GDM1 (cell line): ENCODE results near the gene CAP2.
"Not testable (repeated sequence)": the region's sequence is repeated elsewhere in the genome, so short reads cannot be mapped to it uniquely, and the experiment has no call there.

Experiments
- DNase-seq: peaks from one replicate; lab custom pipeline; 2025; lab: John Stamatoyannopoulos, UW

CAP2 gene

GRCh38 chr6:17396256-17396655 lies 2.9 kb downstream of the CAP2 start:
- no peak for DNase-seq

GRCh38 chr6:17397764-17398194 lies 4.4 kb downstream of the CAP2 start:
- no peak for DNase-seq

- not testable (repeated sequence) for DNase-seq
Observed at GRCh38 chr6:17405181-17405943, 12.0 kb downstream of the CAP2 start.

- DNase-seq: no peak
Observed at GRCh38 chr6:17405944-17406245, 12.5 kb downstream of the CAP2 start.

GRCh38 chr6:17408081-17408480 lies 14.7 kb downstream of the CAP2 start:
- DNase-seq: no peak

GRCh38 chr6:17410281-17410680 lies 16.9 kb downstream of the CAP2 start:
- no peak for DNase-seq

GRCh38 chr6:17413313-17413750 lies 19.9 kb downstream of the CAP2 start:
- DNase-seq: no peak

- DNase-seq: not testable (repeated sequence)
Observed at GRCh38 chr6:17414395-17414794, 21.0 kb downstream of the CAP2 start.

GRCh38 chr6:17415321-17415720 lies 21.9 kb downstream of the CAP2 start:
- no peak for DNase-seq

- no peak for DNase-seq
Observed at GRCh38 chr6:17416806-17417205, 23.4 kb downstream of the CAP2 start.

GRCh38 chr6:17417817-17418216 lies 24.4 kb downstream of the CAP2 start:
- no peak for DNase-seq

GRCh38 chr6:17418281-17419188 lies 25.1 kb downstream of the CAP2 start:
- no peak for DNase-seq

- no peak for DNase-seq
Observed at GRCh38 chr6:17419189-17419575, 25.8 kb downstream of the CAP2 start.

- DNase-seq: no peak
Observed at GRCh38 chr6:17420368-17420767, 27.0 kb downstream of the CAP2 start.

GRCh38 chr6:17421406-17421805 lies 28.0 kb downstream of the CAP2 start:
- no peak for DNase-seq

- no peak for DNase-seq
Observed at GRCh38 chr6:17423026-17423425, 29.6 kb downstream of the CAP2 start.

GRCh38 chr6:17427062-17427461 lies 33.7 kb downstream of the CAP2 start:
- no peak for DNase-seq

- DNase-seq: no peak
Observed at GRCh38 chr6:17427617-17428016, 34.2 kb downstream of the CAP2 start.

- DNase-seq: not testable (repeated sequence)
Observed at GRCh38 chr6:17428595-17429120, 35.3 kb downstream of the CAP2 start.

GRCh38 chr6:17429383-17430061 lies 36.1 kb downstream of the CAP2 start:
- DNase-seq: no peak

GRCh38 chr6:17431581-17431980 lies 38.2 kb downstream of the CAP2 start:
- no peak for DNase-seq

GRCh38 chr6:17432356-17432755 lies 39.0 kb downstream of the CAP2 start:
- DNase-seq: no peak
